GM23338 (cell line): Measurements from ENCODE around the gene GRAMD4. TPM values are rescaled to one million over a fixed set of nuclear protein-coding genes. Genes with fewer than 3 reads are reported as not detected.

Source experiments
- ATAC-seq: fragments of 200-7000 bp; cut with Tn5 transposase; 3 replicates; pipeline ENCODE4 v1.9.1; 2020
- DNase-seq: peaks from one replicate; pipeline ENCODE4 v3.0.0-alpha.2; 2015; ENCODE audit warnings: low spot score
- H2AFZ ChIP-seq: fragments of 200-600 bp; sonication (generic); 2 replicates; pipeline ENCODE4 v1.8.0; 2016; ENCODE audit warnings: antibody characterized with exemption, mild to moderate bottlenecking, moderate library complexity
- H3F3A ChIP-seq: fragments of 200-600 bp; sonication (generic); replicated peaks from 2 replicates; pipeline ENCODE4 v1.8.0; 2017; ENCODE audit warnings: antibody characterized with exemption, mixed run types, low read depth
- H3K27ac ChIP-seq: fragments of 200-600 bp; sonication (generic); 2 replicates; pipeline ENCODE4 v1.6.1; 2016; ENCODE audit warnings: low read depth
- H3K27me3 ChIP-seq: fragments of 200-600 bp; sonication (generic); 2 replicates; pipeline ENCODE4 v1.8.0; 2016; ENCODE audit warnings: mild to moderate bottlenecking, mixed run types, moderate library complexity; ENCODE audit not compliant: insufficient read depth
- H3K36me3 ChIP-seq: fragments of 200-600 bp; sonication (generic); 2 replicates; pipeline ENCODE4 v1.8.0; 2016; ENCODE audit warnings: mild to moderate bottlenecking; ENCODE audit not compliant: insufficient read depth
- H3K4me1 ChIP-seq: fragments of 200-600 bp; sonication (generic); 2 replicates; pipeline ENCODE4 v1.8.0; 2016; ENCODE audit warnings: mild to moderate bottlenecking, moderate library complexity; ENCODE audit not compliant: insufficient read depth
- H3K4me2 ChIP-seq: fragments of 200-600 bp; sonication (generic); 2 replicates; pipeline ENCODE4 v1.7.1; 2017; ENCODE audit warnings: mixed run types
- H3K4me3 ChIP-seq: fragments of 200-600 bp; sonication (generic); 2 replicates; pipeline ENCODE4 v1.6.1; 2016; ENCODE audit warnings: mixed run types
- H3K79me2 ChIP-seq: fragments of 200-600 bp; sonication (generic); replicated peaks from 2 replicates; pipeline ENCODE4 v1.8.0; 2017; ENCODE audit warnings: mild to moderate bottlenecking; ENCODE audit not compliant: insufficient read depth
- H3K9me2 ChIP-seq: fragments of 200-600 bp; sonication (generic); 2 replicates; pipeline ENCODE4 v1.8.0; 2017; ENCODE audit not compliant: insufficient read depth
- H4K20me1 ChIP-seq: fragments of 200-600 bp; sonication (generic); replicated peaks from 2 replicates; pipeline ENCODE4 v1.8.0; 2017; ENCODE audit warnings: mild to moderate bottlenecking; ENCODE audit not compliant: insufficient read depth
- H3K27ac Mint-ChIP-seq: 2 replicates; pipeline ENCODE4 v1.8.0; 2020; ENCODE audit warnings: inconsistent platforms, mild to moderate bottlenecking, moderate library complexity, mixed read lengths
- H3K27me3 Mint-ChIP-seq: 3 replicates; pipeline ENCODE4 v1.8.0; 2022; ENCODE audit warnings: low read depth, mild to moderate bottlenecking, moderate library complexity, mixed read lengths, inconsistent platforms; ENCODE audit not compliant: insufficient read depth, poor library complexity
- H3K36me3 Mint-ChIP-seq: 3 replicates; pipeline ENCODE4 v1.8.0; 2021; ENCODE audit warnings: low read depth, mild to moderate bottlenecking, inconsistent platforms, moderate library complexity, mixed read lengths
- H3K4me1 Mint-ChIP-seq: 3 replicates; pipeline ENCODE4 v1.8.0; 2020; ENCODE audit warnings: mild to moderate bottlenecking, inconsistent platforms, mixed read lengths
- H3K4me3 Mint-ChIP-seq: 3 replicates; pipeline ENCODE4 v1.8.0; 2021; ENCODE audit warnings: moderate library complexity, mild to moderate bottlenecking, inconsistent platforms, mixed read lengths
- H3K9me3 Mint-ChIP-seq: 3 replicates; pipeline ENCODE4 v1.8.0; 2020; ENCODE audit warnings: moderate library complexity, mild to moderate bottlenecking, inconsistent platforms, mixed read lengths
- EZH2 ChIP-seq: fragments of 200-600 bp; sonication (generic); IDR thresholded peaks from one replicate; pipeline ENCODE4 v1.8.0; 2017; ENCODE audit warnings: antibody characterized with exemption, mild to moderate bottlenecking, low read depth; ENCODE audit not compliant: unreplicated experiment
- NANOG ChIP-seq: IDR thresholded peaks from 2 replicates; pipeline ENCODE4 v1.6.1; 2016; ENCODE audit warnings: antibody characterized with exemption, borderline replicate concordance
- POLR2AphosphoS5 ChIP-seq: IDR thresholded peaks from 2 replicates; pipeline ENCODE4 v1.6.1; 2016; ENCODE audit warnings: antibody characterized with exemption, low read depth
- STAT1 ChIP-seq: IDR thresholded peaks from one replicate; pipeline ENCODE4 v1.6.1; 2016; ENCODE audit warnings: antibody characterized with exemption; ENCODE audit not compliant: unreplicated experiment
- polyA plus RNA-seq: library from polyadenylated mRNA; unstranded; fragments of >200 nt; fragmentation: Nextera tagmentation; extraction: Ambion mirVana; gene quantifications from 2 replicates; pipeline ENCODE4 v1.2.1, GENCODE V29; 2016
- total RNA-seq: library from RNA; depleted of rRNA; stranded (reverse); fragments of >200 nt; shearing (Covaris generic); gene quantifications from 2 replicates; pipeline ENCODE4 v1.2.3, GENCODE V29; 2014
- TF ChIP-seq, protein P1 (sequence below): fragments of 250-450 bp; sonication (Bioruptor Pico); IDR thresholded peaks from 2 replicates; pipeline ENCODE4 v1.5.0; 2020; ENCODE audit warnings: mild to moderate bottlenecking, moderate library complexity
- TF ChIP-seq, protein P2 (sequence below): IDR thresholded peaks from 2 replicates; pipeline ENCODE4 v1.6.1; 2016; ENCODE audit warnings: antibody characterized with exemption
- TF ChIP-seq, protein P3 (sequence below), 2 experiments: fragments of 200-600 bp in 1 of 2; sonication (generic) in 1 of 2; conservative IDR thresholded peaks; 2 replicates each; pipeline versions ENCODE4 v1.5.1 to v1.6.1; 2016 to 2017; ENCODE audit warnings: antibody characterized with exemption in 2 of 2, low read depth in 2 of 2, mild to moderate bottlenecking in 2 of 2, moderate library complexity in 1 of 2

The GRAMD4 gene
- total and polyA plus RNA-seq, 2 experiments from 2014 or later = 2.7 to 81.8 TPM

DNA sequence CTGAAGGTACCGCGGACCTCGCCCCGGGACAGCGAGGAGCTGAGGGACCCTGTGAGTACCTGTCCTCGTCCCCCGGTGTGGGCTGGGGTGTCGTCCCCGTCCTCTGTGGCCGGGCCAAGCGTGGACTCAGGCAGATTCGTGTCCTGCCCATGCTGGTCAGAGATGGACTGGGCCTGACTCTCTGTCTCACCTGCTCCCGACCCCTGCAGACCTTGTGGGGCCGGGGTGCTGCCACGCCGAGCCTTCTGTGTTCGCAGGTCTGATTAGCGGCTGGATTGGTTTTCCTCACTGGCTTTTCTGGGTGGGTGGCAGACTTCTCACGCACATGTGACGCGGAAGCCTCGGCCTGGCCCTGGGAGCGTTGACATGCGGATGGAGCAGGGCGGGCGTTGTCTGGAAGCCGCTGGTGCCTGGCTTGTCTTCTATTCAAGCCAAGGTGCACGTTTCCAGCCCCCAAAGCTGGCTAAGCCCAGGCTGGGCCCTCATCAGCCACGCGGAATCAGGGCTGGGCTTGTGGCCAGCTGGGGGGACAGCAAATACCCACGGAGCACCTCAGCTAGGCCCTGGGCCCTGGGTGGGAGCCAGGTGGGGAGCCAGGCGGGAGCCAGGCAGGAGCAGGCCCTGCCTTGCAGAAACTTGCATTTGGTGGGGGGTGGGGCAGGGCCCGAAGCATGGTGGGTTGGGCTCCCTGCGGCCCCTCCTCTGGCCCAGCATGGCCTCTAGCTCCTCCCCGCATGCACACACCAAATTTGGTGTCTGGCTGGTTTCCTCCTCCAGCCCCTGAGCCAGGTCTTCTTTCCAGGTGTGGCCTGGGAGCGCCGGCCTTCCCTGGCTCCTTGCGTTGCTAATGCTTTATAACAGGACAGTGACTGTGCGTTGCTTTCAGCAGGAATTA lies 7.0 kb downstream of the GRAMD4 start (continued):
- TF ChIP-seq, protein P1, sequence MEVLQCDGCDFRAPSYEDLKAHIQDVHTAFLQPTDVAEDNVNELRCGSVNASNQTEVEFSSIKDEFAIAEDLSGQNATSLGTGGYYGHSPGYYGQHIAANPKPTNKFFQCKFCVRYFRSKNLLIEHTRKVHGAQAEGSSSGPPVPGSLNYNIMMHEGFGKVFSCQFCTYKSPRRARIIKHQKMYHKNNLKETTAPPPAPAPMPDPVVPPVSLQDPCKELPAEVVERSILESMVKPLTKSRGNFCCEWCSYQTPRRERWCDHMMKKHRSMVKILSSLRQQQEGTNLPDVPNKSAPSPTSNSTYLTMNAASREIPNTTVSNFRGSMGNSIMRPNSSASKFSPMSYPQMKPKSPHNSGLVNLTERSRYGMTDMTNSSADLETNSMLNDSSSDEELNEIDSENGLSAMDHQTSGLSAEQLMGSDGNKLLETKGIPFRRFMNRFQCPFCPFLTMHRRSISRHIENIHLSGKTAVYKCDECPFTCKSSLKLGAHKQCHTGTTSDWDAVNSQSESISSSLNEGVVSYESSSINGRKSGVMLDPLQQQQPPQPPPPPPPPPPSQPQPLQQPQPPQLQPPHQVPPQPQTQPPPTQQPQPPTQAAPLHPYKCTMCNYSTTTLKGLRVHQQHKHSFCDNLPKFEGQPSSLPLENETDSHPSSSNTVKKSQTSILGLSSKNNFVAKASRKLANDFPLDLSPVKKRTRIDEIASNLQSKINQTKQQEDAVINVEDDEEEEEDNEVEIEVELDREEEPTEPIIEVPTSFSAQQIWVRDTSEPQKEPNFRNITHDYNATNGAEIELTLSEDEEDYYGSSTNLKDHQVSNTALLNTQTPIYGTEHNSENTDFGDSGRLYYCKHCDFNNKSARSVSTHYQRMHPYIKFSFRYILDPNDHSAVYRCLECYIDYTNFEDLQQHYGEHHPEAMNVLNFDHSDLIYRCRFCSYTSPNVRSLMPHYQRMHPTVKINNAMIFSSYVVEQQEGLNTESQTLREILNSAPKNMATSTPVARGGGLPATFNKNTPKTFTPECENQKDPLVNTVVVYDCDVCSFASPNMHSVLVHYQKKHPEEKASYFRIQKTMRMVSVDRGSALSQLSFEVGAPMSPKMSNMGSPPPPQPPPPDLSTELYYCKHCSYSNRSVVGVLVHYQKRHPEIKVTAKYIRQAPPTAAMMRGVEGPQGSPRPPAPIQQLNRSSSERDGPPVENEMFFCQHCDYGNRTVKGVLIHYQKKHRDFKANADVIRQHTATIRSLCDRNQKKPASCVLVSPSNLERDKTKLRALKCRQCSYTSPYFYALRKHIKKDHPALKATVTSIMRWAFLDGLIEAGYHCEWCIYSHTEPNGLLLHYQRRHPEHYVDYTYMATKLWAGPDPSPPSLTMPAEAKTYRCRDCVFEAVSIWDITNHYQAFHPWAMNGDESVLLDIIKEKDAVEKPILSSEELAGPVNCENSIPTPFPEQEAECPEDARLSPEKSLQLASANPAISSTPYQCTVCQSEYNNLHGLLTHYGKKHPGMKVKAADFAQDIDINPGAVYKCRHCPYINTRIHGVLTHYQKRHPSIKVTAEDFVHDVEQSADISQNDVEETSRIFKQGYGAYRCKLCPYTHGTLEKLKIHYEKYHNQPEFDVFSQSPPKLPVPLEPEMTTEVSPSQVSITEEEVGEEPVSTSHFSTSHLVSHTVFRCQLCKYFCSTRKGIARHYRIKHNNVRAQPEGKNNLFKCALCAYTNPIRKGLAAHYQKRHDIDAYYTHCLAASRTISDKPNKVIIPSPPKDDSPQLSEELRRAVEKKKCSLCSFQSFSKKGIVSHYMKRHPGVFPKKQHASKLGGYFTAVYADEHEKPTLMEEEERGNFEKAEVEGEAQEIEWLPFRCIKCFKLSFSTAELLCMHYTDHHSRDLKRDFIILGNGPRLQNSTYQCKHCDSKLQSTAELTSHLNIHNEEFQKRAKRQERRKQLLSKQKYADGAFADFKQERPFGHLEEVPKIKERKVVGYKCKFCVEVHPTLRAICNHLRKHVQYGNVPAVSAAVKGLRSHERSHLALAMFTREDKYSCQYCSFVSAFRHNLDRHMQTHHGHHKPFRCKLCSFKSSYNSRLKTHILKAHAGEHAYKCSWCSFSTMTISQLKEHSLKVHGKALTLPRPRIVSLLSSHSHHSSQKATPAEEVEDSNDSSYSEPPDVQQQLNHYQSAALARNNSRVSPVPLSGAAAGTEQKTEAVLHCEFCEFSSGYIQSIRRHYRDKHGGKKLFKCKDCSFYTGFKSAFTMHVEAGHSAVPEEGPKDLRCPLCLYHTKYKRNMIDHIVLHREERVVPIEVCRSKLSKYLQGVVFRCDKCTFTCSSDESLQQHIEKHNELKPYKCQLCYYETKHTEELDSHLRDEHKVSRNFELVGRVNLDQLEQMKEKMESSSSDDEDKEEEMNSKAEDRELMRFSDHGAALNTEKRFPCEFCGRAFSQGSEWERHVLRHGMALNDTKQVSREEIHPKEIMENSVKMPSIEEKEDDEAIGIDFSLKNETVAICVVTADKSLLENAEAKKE (CRISPR knock-in tag) = no peak
- TF ChIP-seq EZH2 = no peak
- no peak for TF ChIP-seq NANOG

DNA sequence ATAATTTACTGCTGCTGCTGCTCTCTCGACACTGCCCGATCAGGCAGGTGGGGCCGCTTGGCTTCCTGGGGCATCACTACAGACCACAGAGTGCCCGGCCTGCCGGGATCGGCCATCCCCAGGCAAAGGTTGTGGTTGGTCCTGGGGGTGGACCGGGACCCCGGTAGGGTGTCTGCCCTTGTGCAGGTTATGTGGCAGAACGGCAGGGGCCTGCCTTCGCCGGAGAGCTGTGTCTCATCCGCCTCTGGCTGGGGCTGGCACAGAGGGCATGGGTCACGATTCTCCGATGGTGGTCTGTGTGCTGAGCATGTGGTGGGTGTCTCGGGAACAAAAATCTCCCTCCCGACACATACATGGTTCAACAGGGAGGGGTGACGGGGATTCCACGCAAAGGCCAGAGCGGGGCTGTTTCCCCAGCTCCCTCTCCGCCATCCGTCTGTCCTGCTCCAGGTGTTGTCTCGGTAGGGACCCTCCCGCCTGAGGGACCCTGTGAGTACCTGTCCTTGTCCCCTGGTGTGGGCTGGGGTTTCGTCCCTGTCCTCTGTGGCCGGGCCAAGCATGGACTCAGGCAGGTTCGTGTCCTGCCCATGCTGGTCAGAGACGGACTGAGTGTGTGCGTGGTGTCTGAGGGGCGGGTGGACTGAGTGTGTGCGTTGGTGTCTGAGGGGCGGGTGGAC lies 7.8 kb downstream of the GRAMD4 start:
- Histone ChIP-seq H3K27me3 (no peaks in the 10 kb centered on the region), H3F3A (no peaks in the 10 kb centered on the region), H4K20me1 (no peaks in the 10 kb centered on the region), H3K27ac (no peak overlapping the region), H2AFZ (no peak overlapping the region), H3K4me3 (no peak overlapping the region), H3K79me2 (peaks cover 3% of the 10 kb centered on the region; the same call in 1 of the 2 replicates), H3K4me2 (0 out of 2 replicates have a peak overlapping the region, but pooled peaks have one; percentile 26), H3K9me2 (no peaks in the 10 kb centered on the region), H3K4me1 (peaks cover 7% of the 10 kb centered on the region), H3K36me3 (no peaks in the 10 kb centered on the region)
- TF ChIP-seq, protein P2, sequence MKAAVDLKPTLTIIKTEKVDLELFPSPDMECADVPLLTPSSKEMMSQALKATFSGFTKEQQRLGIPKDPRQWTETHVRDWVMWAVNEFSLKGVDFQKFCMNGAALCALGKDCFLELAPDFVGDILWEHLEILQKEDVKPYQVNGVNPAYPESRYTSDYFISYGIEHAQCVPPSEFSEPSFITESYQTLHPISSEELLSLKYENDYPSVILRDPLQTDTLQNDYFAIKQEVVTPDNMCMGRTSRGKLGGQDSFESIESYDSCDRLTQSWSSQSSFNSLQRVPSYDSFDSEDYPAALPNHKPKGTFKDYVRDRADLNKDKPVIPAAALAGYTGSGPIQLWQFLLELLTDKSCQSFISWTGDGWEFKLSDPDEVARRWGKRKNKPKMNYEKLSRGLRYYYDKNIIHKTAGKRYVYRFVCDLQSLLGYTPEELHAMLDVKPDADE = no peak
- TF ChIP-seq, protein P3, sequence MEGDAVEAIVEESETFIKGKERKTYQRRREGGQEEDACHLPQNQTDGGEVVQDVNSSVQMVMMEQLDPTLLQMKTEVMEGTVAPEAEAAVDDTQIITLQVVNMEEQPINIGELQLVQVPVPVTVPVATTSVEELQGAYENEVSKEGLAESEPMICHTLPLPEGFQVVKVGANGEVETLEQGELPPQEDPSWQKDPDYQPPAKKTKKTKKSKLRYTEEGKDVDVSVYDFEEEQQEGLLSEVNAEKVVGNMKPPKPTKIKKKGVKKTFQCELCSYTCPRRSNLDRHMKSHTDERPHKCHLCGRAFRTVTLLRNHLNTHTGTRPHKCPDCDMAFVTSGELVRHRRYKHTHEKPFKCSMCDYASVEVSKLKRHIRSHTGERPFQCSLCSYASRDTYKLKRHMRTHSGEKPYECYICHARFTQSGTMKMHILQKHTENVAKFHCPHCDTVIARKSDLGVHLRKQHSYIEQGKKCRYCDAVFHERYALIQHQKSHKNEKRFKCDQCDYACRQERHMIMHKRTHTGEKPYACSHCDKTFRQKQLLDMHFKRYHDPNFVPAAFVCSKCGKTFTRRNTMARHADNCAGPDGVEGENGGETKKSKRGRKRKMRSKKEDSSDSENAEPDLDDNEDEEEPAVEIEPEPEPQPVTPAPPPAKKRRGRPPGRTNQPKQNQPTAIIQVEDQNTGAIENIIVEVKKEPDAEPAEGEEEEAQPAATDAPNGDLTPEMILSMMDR (conservative IDR thresholded peaks at IDR 0.05; ENCODE audit: low read depth in 2 of 2) = no peak
- TF ChIP-seq STAT1 (no peak), POLR2AphosphoS5 (no peak)
- H3K27me3 Mint-ChIP-seq = peaks cover 4% of the 10 kb centered on the region
- DNase-seq (no peak), ATAC-seq (peak; percentile 11)
- no peaks in the 10 kb centered on the region for H3K9me3 Mint-ChIP-seq
- peak overlapping the region; percentile 86 for H3K27ac Mint-ChIP-seq
- no peak overlapping the region for H3K4me3 Mint-ChIP-seq
- no peaks in the 10 kb centered on the region for H3K36me3 Mint-ChIP-seq
- peaks cover 24% of the 10 kb centered on the region for H3K4me1 Mint-ChIP-seq
